T-helper 2 cell treated with Interferon-gamma antibody and Interleukin-4, amounts not matched to agents 100 ng/mL and 5 ng/mL, for 36 hours (primary cell): ENCODE measurements around the gene TMEM39B. TPM values are rescaled to one million over a fixed set of nuclear protein-coding genes. Genes with fewer than 3 reads are reported as not detected.
"Not testable (repeated sequence)": the region's sequence is repeated elsewhere in the genome, so short reads cannot be mapped to it uniquely, and the experiment has no call there.

ENCODE experiments used
- intact Hi-C: fragments of 100-400 bp; cut with micrococcal nuclease; formaldehyde crosslinking; loops from one replicate; pipeline ENCODE4 v1.15.1; 2023
- total RNA-seq: library from RNA; stranded (reverse); gene quantifications from 2 replicates; pipeline ENCODE4 v1.2.3, GENCODE V29; 2022

TMEM39B gene
- total RNA-seq, 1 donor from 2014 or later = 34.8 TPM

DNA sequence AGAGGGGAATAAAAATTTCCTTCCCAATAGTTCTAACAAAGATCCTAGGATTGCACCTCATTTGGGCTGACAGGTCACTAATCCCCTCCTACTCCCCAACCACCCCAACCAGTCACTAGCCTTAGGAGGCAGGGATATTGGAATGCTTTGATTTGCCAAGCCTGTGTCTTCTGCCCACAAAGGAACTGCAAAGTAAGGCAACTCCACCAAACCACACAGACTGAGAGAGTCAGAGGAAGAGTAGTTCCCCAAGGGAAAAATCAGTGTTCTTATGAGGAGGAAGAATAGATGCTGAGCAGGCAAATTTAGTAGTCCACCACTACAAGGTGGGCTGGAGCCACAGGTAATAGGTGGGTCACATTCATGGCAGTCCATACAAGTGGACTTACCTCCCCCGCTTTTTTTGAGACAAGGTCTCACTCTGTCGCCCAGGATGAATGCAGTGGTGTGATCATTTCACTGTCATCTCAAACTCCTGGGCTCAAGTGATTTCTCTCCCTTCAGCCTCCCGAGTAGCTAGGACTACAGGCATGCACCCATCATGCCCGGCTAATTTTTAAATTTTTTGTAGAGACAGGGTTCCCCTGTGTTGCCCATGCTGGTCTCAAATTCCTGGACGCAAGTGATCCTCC is 3.7 kb upstream of the TMEM39B start:
- intact Hi-C loops = loop anchor here (10.0 kb wide), 1 partner anchor 404 kb away; no protein-coding TSS in a partner anchor

- intact Hi-C loops = loop anchor here (1.0 to 2.0 kb wide), 6 partner anchors 36 to 745 kb away; partner anchors contain the start of genes CCDC28B, KHDRBS1, KPNA6 and PTP4A2
Measured at GRCh38 chr1:32071758-32072621, 749 bp upstream of the TMEM39B start.

DNA sequence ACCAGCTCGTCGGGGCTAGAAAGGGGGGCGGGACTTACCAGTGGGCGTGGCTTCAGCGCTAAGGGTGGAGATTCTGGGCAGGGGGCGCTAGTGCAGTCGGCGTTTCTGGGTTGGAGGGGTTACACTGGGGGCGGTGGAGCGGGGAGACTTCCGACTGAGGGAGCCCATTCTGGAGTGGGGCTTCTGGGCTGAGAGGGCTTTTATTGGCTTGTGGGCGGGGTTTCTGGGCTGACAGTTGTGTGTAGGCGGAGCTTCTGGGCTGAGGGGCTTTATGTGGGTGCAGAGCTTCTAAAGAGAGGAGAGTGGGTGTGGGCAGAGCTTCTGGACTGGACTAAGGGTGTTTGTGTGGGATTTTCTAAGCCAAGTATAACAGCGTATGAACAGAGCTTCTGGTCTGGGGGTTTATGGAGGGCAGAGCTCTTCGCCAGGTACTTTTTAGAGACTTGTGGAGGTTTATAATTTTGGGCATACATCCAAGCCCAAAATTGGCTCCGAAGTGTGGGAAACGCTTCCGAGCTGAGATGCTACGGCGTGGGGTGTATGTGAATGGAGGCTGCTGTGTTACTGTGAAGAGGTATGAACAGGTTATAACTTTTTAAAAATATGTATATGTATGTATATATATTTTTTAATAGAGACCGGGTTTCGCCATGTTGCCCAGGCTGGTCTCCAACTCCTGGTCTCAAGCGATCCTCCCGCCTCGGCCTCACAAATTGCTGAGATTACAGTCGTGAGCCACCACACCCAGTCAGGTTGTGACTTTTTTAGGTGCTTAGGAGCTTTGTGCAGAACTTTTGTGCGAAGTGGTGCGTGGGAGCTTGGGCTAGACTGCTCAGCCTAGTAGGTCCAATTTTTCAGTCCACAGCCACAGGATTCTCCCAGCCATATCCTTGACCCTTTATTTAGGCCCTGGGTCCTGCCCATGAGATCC is 825 bp downstream of the TMEM39B start:
- intact Hi-C loops = loop anchor here (1.0 to 2.0 kb wide), 5 partner anchors 105 to 321 kb away; partner anchors contain the start of genes BSDC1, CCDC28B, PTP4A2 and TXLNA

DNA sequence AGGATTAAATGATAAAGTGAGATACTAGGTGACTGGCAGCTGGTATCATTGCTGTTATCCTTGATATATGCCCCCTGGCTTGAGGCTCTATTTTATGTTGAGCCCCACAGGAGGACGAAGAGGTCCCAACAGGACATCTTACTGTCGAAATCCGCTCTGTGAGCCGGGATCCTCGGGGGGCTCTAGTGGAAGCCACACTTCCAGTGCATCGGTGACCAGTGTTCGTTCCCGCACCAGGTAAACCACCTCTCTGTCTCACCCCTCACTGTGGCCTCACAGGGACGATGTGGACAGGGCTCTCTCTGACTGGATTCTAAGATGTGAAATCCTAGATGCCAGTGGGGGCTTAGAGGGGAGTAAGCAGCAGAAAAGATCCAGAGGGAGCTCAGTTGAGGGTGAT is 2.1 kb downstream of the TMEM39B start:
- intact Hi-C loops = no loop called here

DNA sequence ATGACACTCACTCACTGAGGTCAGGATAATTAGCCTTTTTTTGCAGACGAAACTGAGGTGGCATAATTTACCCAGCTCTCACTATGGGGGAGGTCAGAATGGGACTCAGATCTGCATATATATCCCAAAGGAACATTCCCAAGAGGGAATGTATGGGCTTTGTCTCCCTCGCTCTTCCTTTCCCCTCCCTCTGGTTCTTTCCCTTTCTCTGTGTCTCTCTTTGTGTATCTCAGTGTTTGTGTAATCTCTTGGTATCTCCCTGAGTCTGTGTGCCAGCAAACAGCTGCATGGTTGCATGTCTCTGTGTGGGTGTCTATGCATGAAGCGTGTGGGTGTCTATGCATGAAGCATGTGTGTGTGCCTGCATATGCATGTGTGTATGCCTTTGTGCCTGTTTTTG is 4.7 kb downstream of the TMEM39B start:
- intact Hi-C loops = no loop called here

DNA sequence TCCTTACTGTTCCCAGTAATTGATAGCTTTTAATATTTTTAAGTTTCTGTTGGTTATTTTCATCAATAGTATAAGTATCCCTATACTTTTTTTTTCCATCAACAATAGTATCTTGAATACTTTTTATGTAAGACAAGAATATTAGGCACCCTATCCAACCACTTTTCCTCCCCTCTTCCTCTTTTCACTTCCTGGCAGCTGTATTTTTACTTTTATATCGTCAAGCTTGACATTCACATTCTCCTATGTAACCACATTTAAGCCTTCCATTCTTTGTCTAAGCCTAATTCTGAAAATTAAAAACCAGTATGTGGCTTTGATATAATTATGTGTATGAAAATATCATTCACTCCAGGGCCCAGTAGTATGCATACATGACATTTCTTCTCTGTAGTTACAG is 9.3 kb downstream of the TMEM39B start:
- intact Hi-C loops = no loop called here

GRCh38 chr1:32086381-32086780 is 13.6 kb downstream of the TMEM39B start:
- intact Hi-C loops = not testable (repeated sequence)

DNA sequence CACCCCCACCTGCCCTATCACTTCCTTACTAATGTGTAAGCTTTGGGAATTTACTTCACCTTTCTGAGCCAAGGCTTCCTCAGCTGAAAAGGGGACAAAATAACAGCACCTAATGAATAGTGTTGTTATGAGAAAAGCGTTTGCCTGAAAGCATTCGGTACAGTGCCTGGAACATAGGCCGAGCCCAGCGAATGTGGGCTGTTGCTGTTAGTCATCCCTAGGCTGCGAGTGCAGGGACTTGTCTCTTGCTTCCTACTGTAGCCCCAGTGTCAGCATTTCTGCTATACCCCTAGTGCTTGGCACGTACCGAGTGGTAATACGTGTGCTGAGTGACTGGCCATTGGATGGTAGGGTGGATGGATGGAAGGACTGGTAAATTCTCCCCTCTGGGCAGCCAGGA is 18.4 kb downstream of the TMEM39B start:
- intact Hi-C loops = no loop called here

GRCh38 chr1:32091591-32091990 is 18.9 kb downstream of the TMEM39B start:
- intact Hi-C loops = no loop called here

DNA sequence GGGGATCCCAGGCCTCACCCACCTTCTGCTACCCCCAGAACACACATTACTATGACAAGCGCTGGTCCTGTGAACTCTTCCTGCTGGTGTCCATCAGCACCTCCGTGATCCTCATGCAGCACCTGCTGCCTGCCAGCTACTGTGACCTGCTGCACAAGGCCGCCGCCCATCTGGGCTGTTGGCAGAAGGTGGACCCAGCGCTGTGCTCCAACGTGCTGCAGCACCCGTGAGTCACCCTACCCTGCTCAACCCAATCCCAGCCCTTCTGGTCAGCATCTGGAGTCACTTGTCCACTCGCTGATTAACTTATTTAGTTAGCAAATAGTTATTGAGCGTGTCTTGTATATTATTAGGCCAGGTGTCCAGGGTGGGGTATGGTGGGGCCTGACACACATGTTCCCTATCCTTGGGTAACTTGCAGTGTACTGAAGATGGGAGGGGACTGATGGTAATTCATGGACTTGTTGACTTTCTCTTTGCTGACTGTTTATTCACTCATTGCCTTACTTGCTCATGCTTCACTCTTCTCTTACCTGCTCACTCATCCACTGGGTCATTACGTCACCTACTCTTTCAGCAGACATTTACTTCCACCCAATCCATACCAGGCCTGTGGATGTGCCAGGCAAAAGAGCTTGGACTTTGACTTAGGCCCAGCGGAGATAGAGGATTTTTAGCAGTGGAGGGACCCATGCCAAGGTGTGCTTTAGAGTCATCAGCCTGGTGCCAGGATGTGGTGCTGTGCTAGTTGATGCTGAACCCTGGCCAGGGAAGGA is 22.2 kb downstream of the TMEM39B start:
- intact Hi-C loops = no loop called here

- intact Hi-C loops = no loop called here
Measured at GRCh38 chr1:32099426-32099825, 26.7 kb downstream of the TMEM39B start.

GRCh38 chr1:32100359-32100758 is 27.6 kb downstream of the TMEM39B start:
- intact Hi-C loops = no loop called here

- intact Hi-C loops = no loop called here
Measured at GRCh38 chr1:32100807-32101708, 28.3 kb downstream of the TMEM39B start.

GRCh38 chr1:32104127-32104526 is 31.4 kb downstream of the TMEM39B start:
- intact Hi-C loops = no loop called here

GRCh38 chr1:32105338-32105737 is 32.6 kb downstream of the TMEM39B start:
- intact Hi-C loops = loop anchor here (5.0 kb wide), 2 partner anchors 72 to 187 kb away; partner anchors contain the start of genes HDAC1 and TXLNA

DNA sequence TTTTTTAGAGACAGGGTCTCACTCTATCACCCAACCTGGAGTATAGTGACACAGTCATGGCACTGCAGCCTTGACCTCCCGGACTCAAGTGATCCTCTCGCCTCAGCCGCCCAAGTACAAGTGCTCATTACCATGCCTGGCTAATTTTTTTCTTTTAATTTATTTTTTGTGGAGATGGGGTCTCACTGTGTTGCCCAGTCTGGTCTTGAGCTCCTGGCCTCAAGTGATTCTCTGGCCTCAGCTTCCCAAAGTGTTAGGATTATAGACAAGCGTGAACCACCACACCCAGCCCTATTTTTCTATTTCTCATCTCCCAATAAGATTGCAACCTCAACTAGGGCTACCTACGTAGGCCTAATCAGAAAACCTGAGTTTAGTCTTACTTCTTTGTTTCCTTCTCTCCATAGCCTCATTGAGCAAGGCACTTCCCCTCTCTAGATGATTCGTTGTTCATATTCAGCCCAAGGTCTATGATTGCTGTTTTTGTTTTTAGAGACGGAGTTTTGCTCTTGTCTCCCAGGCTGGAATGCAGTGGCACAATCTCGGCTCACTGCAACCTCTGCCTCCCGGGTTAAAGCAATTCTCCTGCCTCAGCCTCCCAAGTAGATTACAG is 34.0 kb downstream of the TMEM39B start:
- intact Hi-C loops = loop anchor here (2.0 to 5.0 kb wide), 3 partner anchors 71 to 544 kb away; partner anchors contain the start of genes HDAC1, RBBP4, TXLNA and ZBTB8OS

- intact Hi-C loops = loop anchor here (1.0 to 5.0 kb wide), 5 partner anchors 36 to 543 kb away; partner anchors contain the start of genes CCDC28B, HDAC1, RBBP4 and TMEM39B
Measured at GRCh38 chr1:32107742-32108661, 35.3 kb downstream of the TMEM39B start, which contains the start of gene KPNA6. TSS of gene KPNA6 (plus strand) at chr1:32108056. CDS start at chr1:32108131, 75 bp downstream.
